GM18499 (cell line): Measurements from ENCODE around the gene ZNF304.
"Not testable (repeated sequence)": the region's sequence is repeated elsewhere in the genome, so short reads cannot be mapped to it uniquely, and the experiment has no call there.

Experiments
- ATAC-seq: cut with Tn5 transposase; IDR thresholded peaks from one replicate; pipeline ENCODE4 v1.9.1; 2021; ENCODE audit warnings: moderate number of reproducible peaks; ENCODE audit not compliant: insufficient read depth, unreplicated experiment

ZNF304 gene

GRCh38 chr19:57359300-57359699 is 8.2 kb downstream of the ZNF304 start:
- no peak for ATAC-seq

GRCh38 chr19:57362419-57362818 is 11.3 kb downstream of the ZNF304 start:
- no peak for ATAC-seq

GRCh38 chr19:57362997-57363687 is 12.1 kb downstream of the ZNF304 start, which contains the start of the genes TRAPPC2B and ZNF547:
TRAPPC2B (plus strand) TSS chr19:57363551; CDS start chr19:57364834, 1,283 bp downstream.
ZNF547 (plus strand) TSS chr19:57363551; CDS start chr19:57368556, 5,005 bp downstream.
- peak; percentile 95 for ATAC-seq

GRCh38 chr19:57363688-57364181 is 12.7 kb downstream of the ZNF304 start:
- no peak for ATAC-seq

- no peak for ATAC-seq
These were observed 15.7 kb downstream of the ZNF304 start for GRCh38 chr19:57366776-57367175.

- ATAC-seq = no peak
These were observed 23.1 kb downstream of the ZNF304 start for GRCh38 chr19:57374179-57374578.

DNA sequence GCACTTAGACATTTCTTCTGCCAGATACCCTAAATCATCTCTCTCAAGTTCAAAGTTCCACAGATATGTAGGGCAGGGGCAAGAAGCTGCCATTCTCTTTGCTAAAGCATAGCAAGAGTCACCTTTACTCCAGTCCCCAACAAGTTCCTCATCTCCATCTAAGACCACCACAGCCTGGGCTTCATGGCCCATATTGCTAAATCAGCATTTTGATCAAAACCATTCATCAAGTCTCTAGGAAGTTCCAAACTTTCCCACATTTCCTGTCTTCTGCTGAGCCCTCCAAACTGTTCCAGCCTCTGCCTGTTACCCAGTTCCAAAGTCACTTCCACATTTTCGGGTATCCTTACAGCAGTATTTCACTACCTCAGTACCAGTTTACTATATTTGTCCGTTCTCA is 23.6 kb downstream of the ZNF304 start:
- not testable (repeated sequence) for ATAC-seq

GRCh38 chr19:57376151-57376550 is 25.1 kb downstream of the ZNF304 start:
- ATAC-seq = no peak

- no peak for ATAC-seq
These were observed 26.6 kb downstream of the ZNF304 start for GRCh38 chr19:57377498-57378146.

DNA sequence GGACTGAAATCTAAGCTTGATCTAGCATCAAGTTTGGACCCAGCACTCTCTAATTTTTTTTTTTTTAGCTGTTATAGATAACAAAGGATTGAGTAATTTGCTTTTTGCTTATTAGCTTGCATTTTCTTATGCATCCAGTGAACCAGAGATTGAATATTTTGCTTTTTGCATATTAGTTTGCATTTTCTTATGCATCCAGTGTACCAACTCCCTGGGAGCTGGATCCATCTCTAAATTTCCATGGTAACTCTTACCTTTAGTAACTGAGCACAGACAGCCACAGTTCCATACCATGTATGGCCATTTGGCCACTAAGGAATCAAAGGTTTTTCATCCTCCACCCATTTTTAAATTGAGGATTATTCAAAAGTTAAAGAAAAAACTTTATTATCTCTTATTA is 29.9 kb downstream of the ZNF304 start:
- no peak for ATAC-seq

GRCh38 chr19:57382806-57383488 is 31.9 kb downstream of the ZNF304 start:
- ATAC-seq = no peak

- no peak for ATAC-seq
These were observed 38.2 kb downstream of the ZNF304 start for GRCh38 chr19:57389194-57389729.

DNA sequence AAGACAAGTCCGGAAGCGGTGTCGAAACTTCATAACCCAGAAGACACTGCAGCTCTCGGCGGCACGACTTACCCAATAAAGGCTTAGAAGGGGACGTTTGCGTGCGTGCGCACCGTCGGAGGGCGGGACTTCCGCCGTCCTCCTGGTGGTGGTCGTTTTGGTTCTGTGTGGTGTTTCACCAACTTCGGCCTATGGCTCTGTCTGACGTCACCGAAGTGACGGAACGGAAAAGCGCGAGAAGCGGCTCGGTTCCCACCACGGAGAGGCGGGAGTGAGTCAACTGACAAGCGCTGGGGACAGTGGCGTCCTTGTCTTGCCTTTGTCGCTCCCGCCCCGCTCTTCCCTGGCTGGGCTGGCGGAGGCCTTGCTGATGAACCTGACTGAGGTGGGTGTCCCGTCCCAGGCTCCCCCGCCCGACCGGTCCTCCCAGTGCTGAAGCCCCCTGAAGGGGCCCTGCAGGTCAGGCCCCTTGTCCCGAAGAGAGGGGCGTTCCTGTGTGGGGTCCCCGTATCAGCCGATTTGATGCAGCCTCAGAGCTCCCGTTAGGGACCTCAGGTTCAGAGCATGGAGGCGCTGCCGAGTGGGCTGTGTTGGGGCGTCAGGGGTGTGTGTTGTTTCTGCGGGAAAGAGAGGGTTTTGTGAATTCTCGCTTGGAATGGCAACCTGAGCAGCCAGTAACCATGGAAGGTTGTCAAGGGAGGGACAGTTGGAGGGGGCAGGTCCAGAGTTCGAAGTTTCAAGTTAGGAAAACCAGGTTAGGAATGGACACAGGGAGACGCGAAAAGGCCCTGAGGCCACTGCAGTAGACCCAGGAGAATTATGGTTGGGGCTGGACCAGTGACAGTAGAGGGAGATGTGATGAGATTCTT is 38.9 kb downstream of the ZNF304 start, which contains the start of gene ZNF548:
Gene ZNF548, plus strand, starts transcription at position 125 of the 869 bp plus-strand sequence. Its CDS starts 246 bp downstream, at position 371.
- ATAC-seq = peak; percentile 94

- ATAC-seq = no peak
These were observed 44.6 kb downstream of the ZNF304 start for GRCh38 chr19:57395710-57396109.

- ATAC-seq = no peak
These were observed 47.8 kb downstream of the ZNF304 start for GRCh38 chr19:57398868-57399267.

DNA sequence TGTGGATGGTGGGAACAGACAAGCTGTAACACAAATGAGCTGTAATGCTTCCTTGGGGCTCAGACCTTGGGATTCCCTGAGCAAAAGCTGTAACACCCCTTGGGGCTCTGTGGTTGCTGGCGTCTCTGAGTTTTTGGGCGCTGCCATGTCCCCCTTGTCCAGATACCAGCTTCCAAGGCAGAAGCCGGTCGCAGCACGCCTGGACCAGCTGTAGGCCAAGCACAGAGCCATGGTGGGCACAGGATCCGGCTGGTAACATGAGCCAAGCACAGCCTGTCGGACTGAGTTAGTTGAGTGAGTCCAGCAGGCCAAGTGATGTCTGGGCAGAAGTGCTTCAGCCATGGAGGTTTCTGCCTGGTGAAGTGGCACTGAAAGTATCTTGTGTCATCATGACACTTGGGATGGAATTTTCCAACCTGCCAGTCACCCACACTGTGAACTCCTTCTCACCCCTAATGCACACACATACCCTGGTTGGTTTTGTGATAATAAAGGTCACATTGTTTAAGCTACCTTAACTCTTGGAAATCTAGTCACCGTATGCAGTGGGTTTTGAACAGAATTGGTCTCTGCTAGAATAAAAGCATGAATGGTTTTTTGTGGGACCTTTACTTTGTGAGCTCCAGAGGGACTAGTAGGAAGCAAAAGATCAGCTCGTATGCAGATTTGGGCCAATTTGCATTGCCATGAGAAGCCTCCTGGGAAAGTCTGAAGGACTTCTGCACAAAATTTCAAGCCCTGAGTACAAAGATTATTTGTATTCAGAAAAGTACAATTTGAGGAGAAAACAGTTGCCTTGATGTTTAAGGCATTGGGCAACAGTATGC is 52.9 kb downstream of the ZNF304 start:
- ATAC-seq = no peak

DNA sequence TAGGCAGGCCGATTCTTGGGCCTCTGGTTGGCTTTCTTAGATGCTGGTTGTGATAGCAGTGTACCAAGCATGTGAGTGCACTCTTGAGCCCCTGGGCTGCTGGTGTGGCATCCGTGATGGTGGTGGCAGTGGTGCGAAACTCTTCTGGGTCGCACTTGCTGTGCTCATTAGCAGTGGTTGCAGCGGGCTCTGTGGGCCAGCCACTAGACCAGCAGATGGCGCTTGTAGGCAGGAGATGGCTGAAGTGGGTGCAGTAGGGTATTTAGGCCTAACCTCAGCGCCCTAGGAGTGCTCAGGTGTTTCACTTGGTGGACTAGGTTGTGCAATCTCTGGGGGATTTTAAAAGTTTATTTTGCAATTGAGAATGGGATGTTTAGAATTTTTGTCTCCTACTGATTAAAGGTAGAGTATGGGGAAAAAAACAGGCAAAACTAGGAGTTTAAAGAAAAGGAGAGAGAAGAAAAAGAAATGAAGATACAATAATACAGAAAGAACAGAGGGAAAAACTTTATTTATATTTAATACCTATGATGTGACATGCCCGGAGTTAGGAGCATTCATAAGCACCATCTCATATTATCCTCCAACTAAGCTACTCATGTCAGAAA is 55.5 kb downstream of the ZNF304 start:
- ATAC-seq = no peak
